SH-SY5Y (cell line): ENCODE results near the gene NUMBL.

ENCODE experiments used
- GATA2 ChIP-seq: IDR thresholded peaks from 2 replicates; pipeline ENCODE4 v1.6.1; 2011; ENCODE audit warnings: mild to moderate bottlenecking, low read depth, low read length
- GATA3 ChIP-seq: IDR thresholded peaks from 2 replicates; pipeline ENCODE4 v1.6.1; 2011; ENCODE audit warnings: low read depth, mild to moderate bottlenecking, low read length, moderate library complexity

The NUMBL gene

GRCh38 chr19:40620161-40620485, 70.3 kb downstream of the NUMBL start:
- TF ChIP-seq GATA2 (no peak), GATA3 (no peak)

GRCh38 chr19:40619333-40620160, 70.9 kb downstream of the NUMBL start:
- no peak for TF ChIP-seq GATA2
- TF ChIP-seq GATA3, result no peak

GRCh38 chr19:40617961-40618360, 72.5 kb downstream of the NUMBL start:
- TF ChIP-seq GATA2 (no peak), GATA3 (no peak)

DNA sequence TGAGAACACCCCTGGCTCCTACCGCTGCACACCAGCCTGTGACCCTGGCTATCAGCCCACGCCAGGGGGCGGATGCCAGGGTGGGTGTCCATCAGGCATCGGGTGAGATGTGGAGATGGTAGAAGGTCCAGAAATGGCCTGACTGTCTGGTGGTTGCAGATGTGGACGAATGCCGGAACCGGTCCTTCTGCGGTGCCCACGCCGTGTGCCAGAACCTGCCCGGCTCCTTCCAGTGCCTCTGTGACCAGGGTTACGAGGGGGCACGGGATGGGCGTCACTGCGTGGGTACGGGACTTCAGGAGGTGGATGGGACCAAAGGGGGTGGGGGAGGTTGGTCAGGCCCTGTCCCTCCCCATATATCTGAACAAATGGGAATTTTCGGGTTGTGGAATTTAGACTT, 73.5 kb downstream of the NUMBL start:
- TF ChIP-seq GATA2, result no peak
- no peak for TF ChIP-seq GATA3

- TF ChIP-seq GATA2 (no peak), GATA3 (no peak)
These were observed 74.3 kb downstream of the NUMBL start for GRCh38 chr19:40616178-40616577.
